ENCODE results near the gene SYNGAP1. TPM values are rescaled to one million over a fixed set of nuclear protein-coding genes. Genes with fewer than 3 reads are reported as not detected.

The SYNGAP1 gene
- total RNA-seq, 1 donor from 2014 or later = 16.0 TPM

DNA sequence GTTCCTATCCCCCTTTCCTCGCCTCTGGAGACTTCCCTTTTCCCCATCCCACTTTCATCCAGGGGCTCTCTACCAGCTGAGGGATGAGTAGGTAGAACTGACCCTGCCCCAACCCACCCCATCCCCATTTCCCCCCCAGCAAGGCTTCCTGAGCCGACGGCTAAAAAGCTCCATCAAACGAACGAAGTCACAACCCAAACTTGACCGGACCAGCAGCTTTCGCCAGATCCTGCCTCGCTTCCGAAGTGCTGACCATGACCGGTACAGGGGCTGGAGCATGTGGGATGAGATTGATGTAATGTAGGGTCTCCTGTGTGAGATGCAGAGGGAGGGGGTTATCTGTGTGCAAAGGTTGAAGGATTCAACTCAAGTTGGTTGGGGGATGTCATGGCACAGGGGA is 12.7 kb downstream of the SYNGAP1 start:
- no peak for DNase-seq (ENCODE audit: extremely low spot score in 2 of 2)
- Histone ChIP-seq H3K27ac (peak overlapping the region; percentile 62), H3K9me3 (no peaks in the 10 kb centered on the region), H3K27me3 (no peaks in the 10 kb centered on the region), H3K4me1 (peaks cover 53% of the 10 kb centered on the region), H3K4me3 (no peak overlapping the region), H3K36me3 (peaks cover 0 to 22% of the 10 kb centered on the region in 2 donors)
- TF ChIP-seq POLR2A (IDR thresholded peaks at IDR 0.05) = no peak
- TF ChIP-seq, protein P1, sequence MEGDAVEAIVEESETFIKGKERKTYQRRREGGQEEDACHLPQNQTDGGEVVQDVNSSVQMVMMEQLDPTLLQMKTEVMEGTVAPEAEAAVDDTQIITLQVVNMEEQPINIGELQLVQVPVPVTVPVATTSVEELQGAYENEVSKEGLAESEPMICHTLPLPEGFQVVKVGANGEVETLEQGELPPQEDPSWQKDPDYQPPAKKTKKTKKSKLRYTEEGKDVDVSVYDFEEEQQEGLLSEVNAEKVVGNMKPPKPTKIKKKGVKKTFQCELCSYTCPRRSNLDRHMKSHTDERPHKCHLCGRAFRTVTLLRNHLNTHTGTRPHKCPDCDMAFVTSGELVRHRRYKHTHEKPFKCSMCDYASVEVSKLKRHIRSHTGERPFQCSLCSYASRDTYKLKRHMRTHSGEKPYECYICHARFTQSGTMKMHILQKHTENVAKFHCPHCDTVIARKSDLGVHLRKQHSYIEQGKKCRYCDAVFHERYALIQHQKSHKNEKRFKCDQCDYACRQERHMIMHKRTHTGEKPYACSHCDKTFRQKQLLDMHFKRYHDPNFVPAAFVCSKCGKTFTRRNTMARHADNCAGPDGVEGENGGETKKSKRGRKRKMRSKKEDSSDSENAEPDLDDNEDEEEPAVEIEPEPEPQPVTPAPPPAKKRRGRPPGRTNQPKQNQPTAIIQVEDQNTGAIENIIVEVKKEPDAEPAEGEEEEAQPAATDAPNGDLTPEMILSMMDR (IDR thresholded peaks at IDR 0.05) = no peak
- TF ChIP-seq POLR2AphosphoS5 (IDR thresholded peaks at IDR 0.05; ENCODE audit: insufficient read depth in 1 of 2, low read depth in 1 of 2) = no peak
- intact Hi-C loops (cut with DNase I) = no loop called here

DNA sequence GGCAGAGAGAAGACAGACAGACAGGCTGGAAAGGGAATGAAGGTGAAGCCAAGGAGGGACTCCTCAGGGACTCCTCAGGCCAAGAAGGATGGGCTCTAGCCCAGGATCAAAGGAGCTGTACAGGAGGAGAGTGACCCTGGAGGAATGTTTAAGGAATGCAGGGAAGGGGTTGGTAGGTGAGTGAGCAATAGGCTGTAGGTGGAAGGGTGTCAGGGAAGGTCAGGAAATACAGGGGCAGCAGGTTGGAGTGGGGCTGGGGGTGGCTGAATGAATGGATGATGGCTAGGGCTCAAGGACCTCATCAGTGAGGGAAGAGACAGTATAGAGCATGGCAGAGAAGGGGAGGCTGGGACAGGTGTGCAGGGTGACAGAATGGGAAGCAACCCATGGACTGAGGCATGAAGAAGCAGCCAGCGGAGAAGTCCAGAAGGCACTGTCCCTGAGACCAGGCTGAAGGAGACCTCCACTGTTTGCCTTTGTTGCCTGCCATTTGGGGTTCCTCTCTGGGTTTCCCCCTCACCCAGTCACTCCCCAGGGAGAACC is 13.2 kb downstream of the SYNGAP1 start:
- Histone ChIP-seq H3K27ac (peak overlapping the region; percentile 62), H3K4me1 (peaks cover 53% of the 10 kb centered on the region), H3K36me3 (peaks cover 0 to 27% of the 10 kb centered on the region in 2 donors), H3K27me3 (no peaks in the 10 kb centered on the region), H3K4me3 (no peak overlapping the region), H3K9me3 (no peaks in the 10 kb centered on the region)
- DNase-seq (ENCODE audit: extremely low spot score in 2 of 2) = no peak
- TF ChIP-seq, protein P1 (IDR thresholded peaks at IDR 0.05) = no peak
- TF ChIP-seq POLR2AphosphoS5 (IDR thresholded peaks at IDR 0.05; ENCODE audit: insufficient read depth in 1 of 2, low read depth in 1 of 2) (no peak), POLR2A (IDR thresholded peaks at IDR 0.05) (no peak)
- intact Hi-C loops (cut with DNase I) = no loop called here

DNA sequence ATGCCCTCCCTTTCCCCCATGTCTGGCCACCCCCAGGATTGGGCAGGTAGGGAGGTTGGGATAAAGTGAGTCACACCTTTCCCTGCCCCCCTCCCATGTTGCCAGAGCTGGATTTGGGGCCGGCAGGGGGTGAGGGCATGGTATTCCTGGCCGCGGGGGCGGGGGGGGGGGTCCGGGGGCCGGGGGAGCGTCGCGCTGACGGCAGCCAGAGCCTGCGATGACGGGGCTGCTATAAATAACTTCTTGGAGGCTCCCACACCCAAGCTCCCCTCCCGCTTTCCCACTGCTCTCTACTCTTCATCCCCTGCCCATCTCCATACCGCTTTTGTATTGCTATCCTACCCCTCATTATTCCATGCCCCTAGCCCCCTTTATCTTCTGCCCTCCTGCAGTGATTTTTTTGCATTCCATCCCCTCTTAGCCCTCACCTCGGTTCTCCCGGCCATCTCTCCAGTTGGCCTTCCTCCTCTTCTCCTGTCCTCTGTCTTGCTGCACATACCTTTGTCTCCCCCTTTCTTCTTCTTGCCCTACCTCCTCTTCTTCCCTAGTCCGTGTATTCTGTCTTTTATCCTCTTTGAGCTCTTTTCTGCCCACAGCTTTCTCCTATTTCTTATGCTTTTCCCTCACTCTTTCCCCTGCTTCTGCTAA is 13.8 kb downstream of the SYNGAP1 start:
- Histone ChIP-seq H3K9me3 (no peaks in the 10 kb centered on the region), H3K4me1 (peaks cover 48% of the 10 kb centered on the region), H3K27me3 (no peaks in the 10 kb centered on the region), H3K27ac (peak overlapping the region; percentile 62), H3K4me3 (no peak overlapping the region), H3K36me3 (peaks cover 0 to 33% of the 10 kb centered on the region in 2 donors)
- TF ChIP-seq POLR2AphosphoS5 (IDR thresholded peaks at IDR 0.05; ENCODE audit: insufficient read depth in 1 of 2, low read depth in 1 of 2) (no peak), POLR2A (IDR thresholded peaks at IDR 0.05) (no peak)
- TF ChIP-seq, protein P1 (IDR thresholded peaks at IDR 0.05) = no peak
- DNase-seq (ENCODE audit: extremely low spot score in 2 of 2) = no peak
- intact Hi-C loops (cut with DNase I) = no loop called here

DNA sequence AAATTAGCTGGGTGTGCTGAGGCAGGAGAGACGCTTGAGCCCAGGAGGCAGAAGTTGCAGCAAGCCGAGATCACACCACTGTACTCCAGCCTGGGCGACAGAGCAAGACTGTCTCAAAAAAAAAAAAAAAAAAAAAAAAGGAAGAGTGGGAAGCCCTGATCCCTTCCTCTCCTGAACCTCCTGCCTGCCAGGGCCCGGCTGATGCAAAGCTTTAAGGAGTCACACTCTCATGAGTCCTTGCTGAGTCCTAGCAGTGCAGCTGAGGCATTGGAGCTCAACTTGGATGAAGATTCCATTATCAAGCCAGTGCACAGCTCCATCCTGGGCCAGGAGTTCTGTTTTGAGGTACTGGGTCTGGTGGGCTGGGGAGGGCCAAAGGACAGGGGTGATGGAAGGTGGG is 15.1 kb downstream of the SYNGAP1 start:
- Histone ChIP-seq H3K27ac (no peak overlapping the region), H3K27me3 (no peaks in the 10 kb centered on the region), H3K36me3 (peaks cover 0 to 37% of the 10 kb centered on the region in 2 donors), H3K9me3 (no peaks in the 10 kb centered on the region), H3K4me3 (no peak overlapping the region), H3K4me1 (peaks cover 35% of the 10 kb centered on the region)
- intact Hi-C loops (cut with DNase I) = no loop called here
- no peak for DNase-seq (ENCODE audit: extremely low spot score in 2 of 2)
- no peak for TF ChIP-seq POLR2A (IDR thresholded peaks at IDR 0.05)
- TF ChIP-seq, protein P1 (IDR thresholded peaks at IDR 0.05) = no peak
- TF ChIP-seq POLR2AphosphoS5 (IDR thresholded peaks at IDR 0.05; ENCODE audit: insufficient read depth in 1 of 2, low read depth in 1 of 2) = no peak

DNA sequence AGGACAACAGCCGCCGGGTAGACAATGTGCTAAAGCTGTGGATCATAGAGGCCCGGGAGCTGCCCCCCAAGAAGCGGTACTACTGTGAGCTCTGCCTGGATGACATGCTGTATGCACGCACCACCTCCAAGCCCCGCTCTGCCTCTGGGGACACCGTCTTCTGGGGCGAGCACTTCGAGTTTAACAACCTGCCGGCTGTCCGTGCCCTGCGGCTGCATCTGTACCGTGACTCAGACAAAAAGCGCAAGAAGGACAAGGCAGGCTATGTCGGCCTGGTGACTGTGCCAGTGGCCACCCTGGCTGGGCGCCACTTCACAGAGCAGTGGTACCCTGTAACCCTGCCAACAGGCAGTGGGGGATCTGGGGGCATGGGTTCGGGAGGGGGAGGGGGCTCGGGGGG is 17.8 kb downstream of the SYNGAP1 start:
- no peak overlapping the region for H3K4me3 ChIP-seq
- intact Hi-C loops (cut with DNase I) = no loop called here

More for the DNA sequence above, 17.8 kb downstream of the SYNGAP1 start:
- H3K27me3 ChIP-seq = no peaks in the 10 kb centered on the region
- no peaks in the 10 kb centered on the region for H3K9me3 ChIP-seq
- TF ChIP-seq, protein P1 (IDR thresholded peaks at IDR 0.05) = no peak
- TF ChIP-seq POLR2A (IDR thresholded peaks at IDR 0.05) (no peak), POLR2AphosphoS5 (IDR thresholded peaks at IDR 0.05; ENCODE audit: insufficient read depth in 1 of 2, low read depth in 1 of 2) (no peak)
- peaks cover 8% of the 10 kb centered on the region for H3K4me1 ChIP-seq
- no peak overlapping the region for H3K27ac ChIP-seq
- peaks cover 3 to 50% of the 10 kb centered on the region in 2 donors for H3K36me3 ChIP-seq
- DNase-seq (ENCODE audit: extremely low spot score in 2 of 2) = no peak

Data from vagina (tissue), 2 donors.